Measurements from ENCODE around the gene TXNIP.
"Not testable (repeated sequence)": the region's sequence is repeated elsewhere in the genome, so short reads cannot be mapped to it uniquely, and the experiment has no call there.

TXNIP gene, protein sequence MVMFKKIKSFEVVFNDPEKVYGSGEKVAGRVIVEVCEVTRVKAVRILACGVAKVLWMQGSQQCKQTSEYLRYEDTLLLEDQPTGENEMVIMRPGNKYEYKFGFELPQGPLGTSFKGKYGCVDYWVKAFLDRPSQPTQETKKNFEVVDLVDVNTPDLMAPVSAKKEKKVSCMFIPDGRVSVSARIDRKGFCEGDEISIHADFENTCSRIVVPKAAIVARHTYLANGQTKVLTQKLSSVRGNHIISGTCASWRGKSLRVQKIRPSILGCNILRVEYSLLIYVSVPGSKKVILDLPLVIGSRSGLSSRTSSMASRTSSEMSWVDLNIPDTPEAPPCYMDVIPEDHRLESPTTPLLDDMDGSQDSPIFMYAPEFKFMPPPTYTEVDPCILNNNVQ

DNA sequence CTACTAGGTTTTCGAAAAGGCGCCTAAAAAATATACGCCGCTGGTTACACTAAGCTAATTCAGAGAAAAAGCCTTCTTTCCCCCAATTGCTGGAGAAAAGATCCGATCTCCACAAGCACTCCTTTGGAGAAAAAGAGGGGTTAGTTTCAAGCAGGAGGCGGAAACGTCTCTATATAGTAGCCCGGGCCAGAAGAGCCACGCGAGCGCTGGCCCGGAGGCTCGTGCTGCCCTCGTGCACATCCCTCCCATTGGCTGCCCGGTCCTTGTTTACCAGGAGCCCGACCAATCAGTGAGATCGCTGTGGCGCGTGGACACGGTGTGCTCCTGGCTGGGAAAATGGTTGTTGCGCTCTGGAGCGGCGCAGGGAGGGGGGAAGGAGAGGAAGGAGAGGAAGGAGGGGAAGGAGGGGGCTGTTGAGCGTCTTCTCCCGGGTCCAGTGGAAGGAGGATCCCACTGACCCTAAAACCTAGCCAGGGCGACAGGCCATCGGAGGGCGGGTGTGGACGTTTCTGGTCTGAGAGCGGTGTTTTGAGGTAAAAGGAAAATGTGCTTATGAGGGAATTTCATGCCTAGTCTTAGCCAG, at the start of gene TXNIP:
Gene TXNIP (minus strand): TSS at position 147 of the 583 bp plus-strand sequence. CDS start 313 bp downstream, outside the sequence.
- peak; percentile 99 for DNase-seq

DNA sequence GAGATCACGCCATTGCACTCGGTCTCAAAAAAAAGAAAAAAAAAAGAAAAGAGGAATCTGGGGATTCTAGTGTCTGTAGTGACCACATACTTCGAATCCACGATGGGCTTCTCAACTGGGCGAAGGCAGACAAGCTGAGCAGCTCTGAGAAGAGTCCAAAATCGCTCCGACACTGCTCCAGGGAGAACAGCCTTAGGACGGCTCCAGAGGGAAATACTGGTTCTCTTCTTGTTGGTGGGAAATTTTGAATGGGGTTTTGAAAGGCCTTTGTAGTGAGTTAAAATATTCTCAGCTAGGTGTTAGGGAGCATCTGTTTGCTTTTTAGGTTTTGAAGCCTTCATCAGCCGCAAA, 43.4 kb upstream of the TXNIP start:
- no peak for DNase-seq

DNA sequence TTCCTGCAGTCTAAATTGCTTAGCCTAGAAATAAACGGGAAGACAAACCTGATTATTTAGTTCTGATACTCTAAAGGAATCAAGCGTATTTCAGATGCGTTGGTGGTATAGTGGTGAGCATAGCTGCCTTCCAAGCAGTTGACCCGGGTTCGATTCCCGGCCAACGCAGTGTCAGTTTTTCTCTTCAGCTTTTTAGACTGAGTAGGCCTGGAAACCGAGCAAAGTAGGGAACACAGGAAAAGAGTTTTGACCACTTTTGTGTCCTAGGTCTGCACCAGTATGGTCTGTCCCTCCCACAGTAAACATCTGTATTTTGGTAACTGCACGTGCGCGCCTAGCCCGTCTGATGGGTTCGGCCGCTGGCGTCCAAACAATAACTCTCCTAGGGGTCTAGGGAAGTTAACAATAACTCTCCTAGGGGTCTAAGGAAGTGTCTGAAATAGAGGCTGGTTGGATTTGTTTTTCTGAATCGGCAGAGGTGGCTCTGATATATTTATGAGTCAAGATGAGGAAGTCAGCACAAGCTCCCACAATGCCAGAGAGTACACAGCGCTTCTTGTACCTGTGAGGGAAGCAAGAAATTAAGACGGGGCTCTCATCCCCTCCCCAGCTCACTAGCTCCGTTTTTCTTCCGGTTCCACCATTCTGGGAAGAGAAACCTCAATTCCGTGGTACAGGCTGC, 40.7 kb upstream of the TXNIP start:
- peak; percentile 92 for DNase-seq

DNA sequence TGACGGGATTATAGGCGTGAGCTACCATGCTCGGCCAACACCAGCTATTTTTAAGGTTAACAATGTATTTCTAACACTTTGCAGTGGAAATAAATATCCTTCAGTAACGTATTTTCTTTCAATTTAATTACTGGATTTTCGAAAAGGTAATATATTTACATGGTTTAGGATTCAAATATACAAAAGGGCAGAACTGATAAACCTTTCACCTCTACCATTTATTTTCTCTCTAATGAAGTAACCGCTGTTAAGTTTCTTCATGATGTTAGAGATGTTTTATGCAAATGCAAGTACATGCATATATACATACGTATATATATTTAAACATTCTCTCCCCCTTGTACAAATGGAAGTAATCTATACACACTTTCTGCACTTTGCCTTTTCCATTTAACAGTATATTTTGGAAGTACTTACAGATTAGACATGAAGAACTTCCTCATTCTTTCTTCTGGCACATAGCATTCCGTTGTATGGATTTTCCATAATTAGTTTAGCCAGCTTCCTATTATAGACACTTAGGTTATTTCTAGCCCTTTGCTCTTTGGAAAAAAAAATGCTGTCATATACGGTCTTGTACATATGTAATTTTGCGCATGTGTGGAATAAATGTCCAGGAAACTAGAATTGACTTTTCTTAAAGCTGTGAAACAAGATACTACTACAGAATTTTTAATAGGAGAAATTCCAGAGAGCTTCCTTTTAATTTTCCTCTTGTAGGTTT, 40.0 kb upstream of the TXNIP start:
- peak; percentile 78 for DNase-seq

GRCh38 chr1:146035048-146035423, 38.7 kb upstream of the TXNIP start:
- no peak for DNase-seq

GRCh38 chr1:146032631-146033219, 36.3 kb upstream of the TXNIP start:
- peak; percentile 89 for DNase-seq

DNA sequence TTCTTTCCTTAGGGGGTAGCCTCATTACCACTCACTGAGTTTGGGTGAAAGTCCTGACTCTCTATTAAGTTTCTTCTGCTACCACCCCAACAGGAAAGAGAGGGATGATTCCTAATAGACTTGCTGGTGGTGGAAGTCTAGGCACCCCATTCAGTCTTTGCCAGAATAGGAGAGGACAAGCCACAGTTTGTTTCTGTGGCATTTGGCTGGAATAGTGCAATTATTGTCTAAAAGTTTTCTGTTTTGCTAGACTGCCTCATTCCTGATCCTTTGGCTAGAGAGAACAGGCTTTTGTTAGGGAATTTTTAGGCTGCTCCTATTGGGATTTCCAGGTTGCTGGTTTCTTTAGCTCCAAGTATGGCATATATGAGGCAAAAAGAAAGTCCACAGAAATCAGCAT, 35.1 kb upstream of the TXNIP start:
- no peak for DNase-seq

DNA sequence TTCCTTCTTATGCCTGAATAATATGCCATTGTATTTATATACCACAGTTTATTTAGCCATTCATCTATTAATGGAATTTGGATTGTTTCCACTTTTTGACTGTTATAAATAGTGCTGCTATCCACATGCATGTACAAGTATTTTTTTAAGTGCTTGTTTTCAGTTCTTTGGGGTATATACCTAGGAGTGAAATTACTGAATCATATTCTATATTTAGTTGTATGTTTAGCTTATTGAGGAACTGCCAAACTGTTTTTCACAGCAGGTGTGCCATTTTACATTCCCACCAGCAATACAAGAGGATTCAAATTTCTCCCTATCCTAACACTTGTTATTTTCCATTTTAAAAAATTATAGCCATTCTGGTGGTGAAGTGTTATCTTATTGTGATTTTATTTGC, 32.7 kb upstream of the TXNIP start:
- no peak for DNase-seq

DNA sequence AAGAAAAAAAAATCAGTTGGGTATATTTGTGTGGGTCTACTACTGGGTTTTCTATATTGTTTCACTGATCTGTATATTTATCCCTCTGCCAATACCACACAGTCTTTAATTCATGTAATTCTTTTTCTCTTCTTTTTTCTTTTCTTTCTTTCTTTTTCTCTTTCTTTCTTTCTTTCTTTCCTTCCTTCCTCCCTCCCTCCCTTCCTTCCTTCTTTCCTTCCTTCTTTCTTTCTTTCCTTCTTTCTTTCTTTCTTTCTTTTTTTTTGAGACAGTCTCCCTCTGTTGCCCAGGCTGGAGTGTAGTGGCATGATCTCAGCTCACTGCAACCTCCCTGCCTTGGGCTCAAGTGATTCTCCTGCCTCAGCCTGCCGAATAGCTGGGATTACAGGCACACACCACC, 30.3 kb upstream of the TXNIP start:
- DNase-seq = not testable (repeated sequence)

- DNase-seq = peak; percentile 81
Observed at GRCh38 chr1:146025787-146026495, 29.6 kb upstream of the TXNIP start.

GRCh38 chr1:146022403-146023127, 26.2 kb upstream of the TXNIP start:
- DNase-seq = no peak

- no peak for DNase-seq
Observed at GRCh38 chr1:146021622-146022402, 25.4 kb upstream of the TXNIP start, which contains the start of gene HJV. Gene HJV (minus strand): TSS chr1:146021735. CDS start chr1:146020231, 1,504 bp downstream.

- DNase-seq = no peak
Observed at GRCh38 chr1:146021050-146021445, 24.7 kb upstream of the TXNIP start.

- no peak for DNase-seq
Observed at GRCh38 chr1:146020058-146021049, 24.0 kb upstream of the TXNIP start.

DNA sequence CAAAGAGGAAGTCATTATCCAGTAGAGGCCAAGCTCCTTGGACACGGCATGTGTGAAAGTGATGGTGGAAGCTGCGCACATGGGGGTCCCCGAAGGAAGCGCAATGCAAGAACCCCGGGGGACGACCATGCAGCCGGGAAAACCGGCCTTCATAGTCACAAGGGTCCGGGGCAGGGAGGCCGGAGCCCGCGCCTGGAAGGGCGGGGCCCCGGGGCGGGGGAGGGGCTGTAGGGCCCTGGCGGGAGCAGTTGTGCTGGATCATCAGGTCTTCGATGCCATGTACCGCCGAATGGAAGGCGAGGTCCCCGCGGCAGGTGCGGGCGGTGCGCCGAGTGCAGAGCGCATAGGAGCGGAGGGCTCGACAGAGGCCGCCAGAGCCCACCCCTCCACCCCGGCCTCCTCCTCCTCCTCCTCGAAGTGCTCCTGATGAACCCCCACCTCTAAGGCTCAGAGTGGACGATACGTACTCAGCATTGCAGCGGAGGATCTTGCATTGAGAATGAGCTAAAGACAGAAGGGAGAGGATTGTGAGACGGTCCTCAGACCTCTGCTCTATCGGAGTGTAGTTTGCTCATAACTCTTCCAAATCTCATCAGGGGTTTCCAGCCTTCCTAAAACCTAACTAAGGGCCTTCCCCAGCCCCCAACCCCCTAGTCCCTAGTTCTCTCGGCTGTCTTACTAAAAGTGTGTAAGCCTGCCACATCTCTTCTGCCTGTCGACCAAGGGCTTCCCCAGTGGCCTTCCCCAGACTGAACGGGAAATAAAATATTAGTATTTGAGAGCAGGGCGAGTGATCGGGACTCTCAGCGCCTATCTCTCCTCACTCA, 23.1 kb upstream of the TXNIP start:
- DNase-seq = no peak

GRCh38 chr1:146016891-146017290, 20.5 kb upstream of the TXNIP start:
- DNase-seq = no peak

DNA sequence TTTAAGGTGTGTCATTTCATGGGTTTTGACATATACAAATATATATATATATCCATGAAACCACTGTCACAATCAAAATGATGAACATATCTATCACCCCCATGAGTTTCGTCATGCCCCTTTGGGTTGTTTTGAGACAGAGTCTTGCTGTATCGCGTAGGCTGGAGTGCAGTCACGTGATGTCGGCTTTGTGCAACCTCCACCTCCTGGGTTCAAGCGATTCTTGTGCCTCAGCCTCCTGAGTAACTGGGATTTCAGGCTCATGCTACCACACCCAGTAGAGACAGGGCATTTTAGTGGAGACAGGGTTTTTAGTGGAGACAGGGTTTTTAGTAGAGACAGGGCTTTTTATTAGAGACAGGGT, 17.2 kb upstream of the TXNIP start:
- no peak for DNase-seq

Measured in hematopoietic multipotent progenitor cell treated with erythropoietin and hydrocortisone succinate and interleukin-3 and kit ligand, for 6 days (in vitro differentiated cells).